ENCODE measurements around the gene NOS1.
"Not testable (repeated sequence)": the region's sequence is repeated elsewhere in the genome, so short reads cannot be mapped to it uniquely, and the experiment has no call there.

NOS1 gene

GRCh38 chr12:117400912-117401311, 39.5 kb upstream of the NOS1 start:
- no peak for TF ChIP-seq CTCF (IDR thresholded peaks at IDR 0.05; ENCODE audit: low read depth, low read length)
- DNase-seq (ENCODE audit: extremely low read depth, low read depth), result no peak

GRCh38 chr12:117398482-117398881, 37.1 kb upstream of the NOS1 start:
- not testable (repeated sequence) for DNase-seq (ENCODE audit: extremely low read depth, low read depth)

- TF ChIP-seq CTCF (IDR thresholded peaks at IDR 0.05; ENCODE audit: low read depth, low read length), result no peak
- no peak for DNase-seq (ENCODE audit: extremely low read depth, low read depth)
Measured at GRCh38 chr12:117395766-117396165, 34.3 kb upstream of the NOS1 start.

- no peak for TF ChIP-seq CTCF (IDR thresholded peaks at IDR 0.05; ENCODE audit: low read depth, low read length)
- DNase-seq (ENCODE audit: extremely low read depth, low read depth), result no peak
Measured at GRCh38 chr12:117394491-117394890, 33.1 kb upstream of the NOS1 start.

- no peak for DNase-seq (ENCODE audit: extremely low read depth, low read depth)
- TF ChIP-seq CTCF (IDR thresholded peaks at IDR 0.05; ENCODE audit: low read depth, low read length), result no peak
Measured at GRCh38 chr12:117393656-117394055, 32.2 kb upstream of the NOS1 start.

- no peak for DNase-seq (ENCODE audit: extremely low read depth, low read depth)
- TF ChIP-seq CTCF (IDR thresholded peaks at IDR 0.05; ENCODE audit: low read depth, low read length), result no peak
Measured at GRCh38 chr12:117390866-117391265, 29.4 kb upstream of the NOS1 start.

- no peak for TF ChIP-seq CTCF (IDR thresholded peaks at IDR 0.05; ENCODE audit: low read depth, low read length)
- no peak for DNase-seq (ENCODE audit: extremely low read depth, low read depth)
Measured at GRCh38 chr12:117388951-117389446, 27.6 kb upstream of the NOS1 start.

- TF ChIP-seq CTCF (IDR thresholded peaks at IDR 0.05; ENCODE audit: low read depth, low read length), result no peak
- DNase-seq (ENCODE audit: extremely low read depth, low read depth), result no peak
Measured at GRCh38 chr12:117387832-117388231, 26.4 kb upstream of the NOS1 start.
